Breast epithelium (tissue), 3 donors: ENCODE measurements around the gene JAG1.

ENCODE experiments used
- CTCF ChIP-seq, 3 donors: fragments of 450-650 bp; IDR thresholded peaks; one replicate each; pipeline ENCODE4 v1.5.1; 2016 to 2017; ENCODE audit warnings: antibody characterized with exemption in 3 of 3, mild to moderate bottlenecking in 3 of 3, moderate library complexity in 3 of 3
- POLR2A ChIP-seq: fragments of 450-650 bp; IDR thresholded peaks from one replicate; pipeline ENCODE4 v1.6.1; 2016; ENCODE audit warnings: antibody characterized with exemption, mild to moderate bottlenecking, moderate library complexity
- POLR2AphosphoS5 ChIP-seq, 3 donors: sonication (generic); formaldehyde crosslinking; IDR thresholded peaks; one replicate each; pipeline ENCODE4 v1.6.1; 2017; ENCODE audit warnings: antibody characterized with exemption in 3 of 3

GRCh38 chr20:10609770-10610169 lies 64.0 kb downstream of the JAG1 start:
- TF ChIP-seq CTCF (IDR thresholded peaks at IDR 0.05) (no peak), POLR2AphosphoS5 (IDR thresholded peaks at IDR 0.05) (no peak), POLR2A (no peak)
